ENCODE data around the gene PRSS27.

GRCh38 chr16:2671741-2672140, 48.3 kb downstream of the PRSS27 start:
- TF ChIP-seq CTCF (IDR thresholded peaks at IDR 0.05) = no peak
- no peak for TF ChIP-seq POLR2A (IDR thresholded peaks at IDR 0.05)

All from lower leg skin (tissue), 3 donors.